ENCODE data around the gene SH3RF1. TPM values are rescaled to one million over a fixed set of nuclear protein-coding genes. Genes with fewer than 3 reads are reported as not detected.

Gene SH3RF1
- total and polyA plus RNA-seq, 2 of the 13 experiments (the other 11 are each of a cell fraction or from before 2014, with no cell fraction given) = 3.1 to 3.2 TPM

DNA sequence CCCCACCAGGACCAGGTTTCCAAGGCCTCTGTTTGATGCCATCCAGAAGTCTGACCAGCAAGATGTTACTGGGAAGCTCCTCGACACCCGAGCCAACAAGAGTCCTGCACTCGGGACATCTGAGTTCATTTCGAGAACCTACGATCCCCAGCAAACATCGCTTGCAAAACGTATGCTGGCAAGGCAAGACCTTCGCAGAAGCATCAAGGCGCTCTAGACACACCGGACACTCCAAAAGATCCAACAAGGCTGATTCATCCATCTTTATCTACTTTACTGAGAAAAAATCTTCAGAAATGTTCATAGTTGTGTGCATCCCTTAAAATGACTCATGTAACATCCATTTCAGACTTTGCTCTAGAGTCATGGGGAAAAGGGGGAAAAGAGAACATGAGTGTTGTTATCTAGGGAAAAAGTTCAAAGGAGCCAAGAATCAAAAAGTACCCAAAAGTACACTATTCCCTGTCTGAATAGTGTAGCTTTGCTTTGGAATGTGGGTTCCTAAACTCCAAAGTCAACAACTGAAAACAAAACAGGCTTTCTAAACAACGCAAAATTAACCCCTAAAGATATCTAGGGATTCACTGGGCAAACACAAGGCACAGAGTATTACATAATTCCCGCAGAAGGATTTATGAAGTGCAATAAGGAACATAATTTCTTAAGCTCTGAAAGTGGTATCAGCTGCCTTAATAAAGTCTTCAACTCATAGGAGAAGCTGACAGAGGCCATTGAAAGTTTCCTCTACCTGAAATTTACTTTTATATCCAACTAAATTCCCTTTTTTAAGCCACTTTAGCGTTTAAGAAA lies 1.6 kb downstream of the SH3RF1 start (continued):
- TF ChIP-seq GRHL1 (CRISPR knock-in tag; conservative IDR thresholded peaks at IDR 0.05) = no peak
- no peak for TF ChIP-seq NFATC3 (CRISPR knock-in tag; IDR thresholded peaks at IDR 0.05)
- 0 out of 2 replicates have a peak, but pooled peaks have one; percentile 20 for TF ChIP-seq JUN (CRISPR knock-in tag; IDR thresholded peaks at IDR 0.05)
- no peak for TF ChIP-seq ZNF335 (CRISPR knock-in tag; IDR thresholded peaks at IDR 0.05)
- peak; percentile 65; the same call in 1 of the 2 replicates for TF ChIP-seq LCORL (IDR thresholded peaks at IDR 0.05)
- 0 out of 2 replicates have a peak, but pooled peaks have one; percentile 13 for TF ChIP-seq LCORL (CRISPR knock-in tag; IDR thresholded peaks at IDR 0.05)
- peak in 1 of 2 experiments; percentile 48; a peak in 2 of 4 replicates for TF ChIP-seq EP300 (IDR thresholded peaks at IDR 0.05; ENCODE audit: low read depth in 2 of 2, low read length in 2 of 2)
- no peak for TF ChIP-seq EP300 (CRISPR knock-in tag; IDR thresholded peaks at IDR 0.05; ENCODE audit: borderline replicate concordance)
- no peak for TF ChIP-seq RCOR2 (CRISPR knock-in tag; IDR thresholded peaks at IDR 0.05)
- TF ChIP-seq, protein P1, sequence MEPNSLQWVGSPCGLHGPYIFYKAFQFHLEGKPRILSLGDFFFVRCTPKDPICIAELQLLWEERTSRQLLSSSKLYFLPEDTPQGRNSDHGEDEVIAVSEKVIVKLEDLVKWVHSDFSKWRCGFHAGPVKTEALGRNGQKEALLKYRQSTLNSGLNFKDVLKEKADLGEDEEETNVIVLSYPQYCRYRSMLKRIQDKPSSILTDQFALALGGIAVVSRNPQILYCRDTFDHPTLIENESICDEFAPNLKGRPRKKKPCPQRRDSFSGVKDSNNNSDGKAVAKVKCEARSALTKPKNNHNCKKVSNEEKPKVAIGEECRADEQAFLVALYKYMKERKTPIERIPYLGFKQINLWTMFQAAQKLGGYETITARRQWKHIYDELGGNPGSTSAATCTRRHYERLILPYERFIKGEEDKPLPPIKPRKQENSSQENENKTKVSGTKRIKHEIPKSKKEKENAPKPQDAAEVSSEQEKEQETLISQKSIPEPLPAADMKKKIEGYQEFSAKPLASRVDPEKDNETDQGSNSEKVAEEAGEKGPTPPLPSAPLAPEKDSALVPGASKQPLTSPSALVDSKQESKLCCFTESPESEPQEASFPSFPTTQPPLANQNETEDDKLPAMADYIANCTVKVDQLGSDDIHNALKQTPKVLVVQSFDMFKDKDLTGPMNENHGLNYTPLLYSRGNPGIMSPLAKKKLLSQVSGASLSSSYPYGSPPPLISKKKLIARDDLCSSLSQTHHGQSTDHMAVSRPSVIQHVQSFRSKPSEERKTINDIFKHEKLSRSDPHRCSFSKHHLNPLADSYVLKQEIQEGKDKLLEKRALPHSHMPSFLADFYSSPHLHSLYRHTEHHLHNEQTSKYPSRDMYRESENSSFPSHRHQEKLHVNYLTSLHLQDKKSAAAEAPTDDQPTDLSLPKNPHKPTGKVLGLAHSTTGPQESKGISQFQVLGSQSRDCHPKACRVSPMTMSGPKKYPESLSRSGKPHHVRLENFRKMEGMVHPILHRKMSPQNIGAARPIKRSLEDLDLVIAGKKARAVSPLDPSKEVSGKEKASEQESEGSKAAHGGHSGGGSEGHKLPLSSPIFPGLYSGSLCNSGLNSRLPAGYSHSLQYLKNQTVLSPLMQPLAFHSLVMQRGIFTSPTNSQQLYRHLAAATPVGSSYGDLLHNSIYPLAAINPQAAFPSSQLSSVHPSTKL (CRISPR knock-in tag; IDR thresholded peaks at IDR 0.05) = peak; percentile 57; the same call in 1 of the 2 replicates
- no peak for TF ChIP-seq ZNF746 (CRISPR knock-in tag; IDR thresholded peaks at IDR 0.05)
- no peak for TF ChIP-seq SUZ12 (IDR thresholded peaks at IDR 0.05; ENCODE audit: low read depth, low read length)
- TF ChIP-seq ZC3H4 (CRISPR knock-in tag; IDR thresholded peaks at IDR 0.05; ENCODE audit: borderline replicate concordance) = no peak
- no peak for TF ChIP-seq SRSF4 (IDR thresholded peaks at IDR 0.05; ENCODE audit: low read depth, low read length, poor library complexity, severe bottlenecking)
- no peak for TF ChIP-seq THAP11 (CRISPR knock-in tag; IDR thresholded peaks at IDR 0.05)
- TF ChIP-seq ZNF605 (CRISPR knock-in tag; IDR thresholded peaks at IDR 0.05) = no peak
- TF ChIP-seq, protein P2, sequence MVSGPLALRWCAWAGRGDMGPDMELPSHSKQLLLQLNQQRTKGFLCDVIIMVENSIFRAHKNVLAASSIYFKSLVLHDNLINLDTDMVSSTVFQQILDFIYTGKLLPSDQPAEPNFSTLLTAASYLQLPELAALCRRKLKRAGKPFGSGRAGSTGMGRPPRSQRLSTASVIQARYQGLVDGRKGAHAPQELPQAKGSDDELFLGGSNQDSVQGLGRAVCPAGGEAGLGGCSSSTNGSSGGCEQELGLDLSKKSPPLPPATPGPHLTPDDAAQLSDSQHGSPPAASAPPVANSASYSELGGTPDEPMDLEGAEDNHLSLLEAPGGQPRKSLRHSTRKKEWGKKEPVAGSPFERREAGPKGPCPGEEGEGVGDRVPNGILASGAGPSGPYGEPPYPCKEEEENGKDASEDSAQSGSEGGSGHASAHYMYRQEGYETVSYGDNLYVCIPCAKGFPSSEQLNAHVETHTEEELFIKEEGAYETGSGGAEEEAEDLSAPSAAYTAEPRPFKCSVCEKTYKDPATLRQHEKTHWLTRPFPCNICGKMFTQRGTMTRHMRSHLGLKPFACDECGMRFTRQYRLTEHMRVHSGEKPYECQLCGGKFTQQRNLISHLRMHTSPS (CRISPR knock-in tag; IDR thresholded peaks at IDR 0.05; ENCODE audit: low read depth) = no peak
- TF ChIP-seq MYNN (CRISPR knock-in tag; IDR thresholded peaks at IDR 0.05; ENCODE audit: low read depth) = no peak
- TF ChIP-seq ZNF136 (CRISPR knock-in tag; IDR thresholded peaks at IDR 0.05; ENCODE audit: low read depth) = no peak

Data from HepG2 (cell line).